Measurements from ENCODE around the gene TCP11L2. TPM values are rescaled to one million over a fixed set of nuclear protein-coding genes. Genes with fewer than 3 reads are reported as not detected.

Gene TCP11L2
- total and polyA plus RNA-seq, 2 of the 13 experiments (the other 11 are each of a cell fraction or from before 2014, with no cell fraction given) = 4.6 to 24.1 TPM

DNA sequence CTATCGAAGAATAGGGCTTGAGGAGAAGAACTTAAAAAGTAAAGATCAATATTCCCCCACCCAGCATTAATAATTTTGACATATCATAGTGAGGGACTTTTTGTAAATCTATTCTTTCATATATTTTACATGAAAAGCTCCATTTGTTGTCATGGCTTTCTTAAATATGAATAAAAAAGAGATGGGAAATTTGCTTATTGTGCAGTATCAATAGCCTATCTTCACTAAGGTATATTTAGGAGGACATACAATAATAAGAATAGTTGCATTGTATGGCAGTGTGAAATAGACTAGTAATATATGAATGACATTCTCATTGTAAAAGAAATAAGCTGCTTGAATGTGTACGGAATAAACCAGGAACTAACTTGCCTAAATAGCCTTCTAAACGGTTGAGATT is 5.5 kb upstream of the TCP11L2 start:
- FAIRE-seq = no peak
- H2AFZ ChIP-seq (ENCODE audit: low read length) = no peak overlapping the region

GRCh38 chr12:106297681-106298080 is 4.9 kb upstream of the TCP11L2 start:
- H2AFZ ChIP-seq (ENCODE audit: low read length) = no peak overlapping the region
- H3K4me3 ChIP-seq (replicated peaks in 1 of 3; ENCODE audit: insufficient read depth in 1 of 3, low read depth in 2 of 3, low read length in 3 of 3) = no peak overlapping the region
- H3K79me2 ChIP-seq (ENCODE audit: insufficient read depth, low read length) = no peaks in the 10 kb centered on the region
- no peak for FAIRE-seq
- H3K27ac ChIP-seq (ENCODE audit: extremely low read length, insufficient read depth, low read length) = no peak overlapping the region
- in situ Hi-C loops (cut with HindIII; ENCODE audit: extremely low pct_ligation_motif_present, low pct_unique_long_range_greater_than_20kb) (no loop called here), intact Hi-C loops (cut with micrococcal nuclease; ENCODE audit: unreplicated experiment) (no loop called here)
- CTCF ChIA-PET (ENCODE audit: low intra/inter-chr PET ratio, low total read pairs) = no interaction called here
- POLR2A ChIA-PET = interaction anchor here (2.4 kb wide), 1 partner anchor 13 kb away, joined by 10 read pairs; no protein-coding TSS in a partner anchor
- no TSS peak for BruUV-seq (replicated peaks)
- DNase-seq (ENCODE audit: low spot score) = no peak
- TF ChIP-seq TFAP4 (IDR thresholded peaks at IDR 0.05; ENCODE audit: borderline replicate concordance, low read depth) = peak; percentile 11; the same call in 1 of the 2 replicates
- TF ChIP-seq FOXK1 (CRISPR knock-in tag; IDR thresholded peaks at IDR 0.05; ENCODE audit: borderline replicate concordance, low read depth) = no peak
- no peak for ATAC-seq
- H4K20me1 ChIP-seq (ENCODE audit: insufficient read depth, low read length) = no peaks in the 10 kb centered on the region
- H3K9me3 ChIP-seq (ENCODE audit: low read length) = no peaks in the 10 kb centered on the region
- H3K4me2 ChIP-seq (ENCODE audit: low read depth, low read length) = no peak overlapping the region
- no peaks in the 10 kb centered on the region for H3K36me3 ChIP-seq (replicated peaks in 1 of 2; ENCODE audit: control insufficient read depth in 1 of 2, insufficient read depth in 2 of 2, low read length in 2 of 2)
- peaks cover 52% of the 10 kb centered on the region for H3K4me1 ChIP-seq (ENCODE audit: insufficient read depth, low read length)
- H3K9ac ChIP-seq (ENCODE audit: insufficient read depth, low read depth, low read length) = no peak overlapping the region
- H3K27me3 ChIP-seq (ENCODE audit: control insufficient read depth in 1 of 2, insufficient read depth in 2 of 2, low read length in 2 of 2) = no peaks in the 10 kb centered on the region

More for the DNA sequence above, 5.5 kb upstream of the TCP11L2 start:
- Histone ChIP-seq H3K27ac (ENCODE audit: extremely low read length, insufficient read depth, low read length) (no peak overlapping the region), H3K4me2 (ENCODE audit: low read depth, low read length) (peak overlapping the region; percentile 16; the same call in 1 of the 2 replicates), H4K20me1 (ENCODE audit: insufficient read depth, low read length) (no peaks in the 10 kb centered on the region), H3K27me3 (ENCODE audit: control insufficient read depth in 1 of 2, insufficient read depth in 2 of 2, low read length in 2 of 2) (no peaks in the 10 kb centered on the region), H3K4me3 (replicated peaks in 1 of 3; ENCODE audit: insufficient read depth in 1 of 3, low read depth in 2 of 3, low read length in 3 of 3) (no peak overlapping the region), H3K9me3 (ENCODE audit: low read length) (no peaks in the 10 kb centered on the region), H3K79me2 (ENCODE audit: insufficient read depth, low read length) (no peaks in the 10 kb centered on the region), H3K4me1 (ENCODE audit: insufficient read depth, low read length) (peaks cover 52% of the 10 kb centered on the region), H3K36me3 (replicated peaks in 1 of 2; ENCODE audit: control insufficient read depth in 1 of 2, insufficient read depth in 2 of 2, low read length in 2 of 2) (no peaks in the 10 kb centered on the region), H3K9ac (ENCODE audit: insufficient read depth, low read depth, low read length) (no peak overlapping the region)
- TF ChIP-seq, protein P1, sequence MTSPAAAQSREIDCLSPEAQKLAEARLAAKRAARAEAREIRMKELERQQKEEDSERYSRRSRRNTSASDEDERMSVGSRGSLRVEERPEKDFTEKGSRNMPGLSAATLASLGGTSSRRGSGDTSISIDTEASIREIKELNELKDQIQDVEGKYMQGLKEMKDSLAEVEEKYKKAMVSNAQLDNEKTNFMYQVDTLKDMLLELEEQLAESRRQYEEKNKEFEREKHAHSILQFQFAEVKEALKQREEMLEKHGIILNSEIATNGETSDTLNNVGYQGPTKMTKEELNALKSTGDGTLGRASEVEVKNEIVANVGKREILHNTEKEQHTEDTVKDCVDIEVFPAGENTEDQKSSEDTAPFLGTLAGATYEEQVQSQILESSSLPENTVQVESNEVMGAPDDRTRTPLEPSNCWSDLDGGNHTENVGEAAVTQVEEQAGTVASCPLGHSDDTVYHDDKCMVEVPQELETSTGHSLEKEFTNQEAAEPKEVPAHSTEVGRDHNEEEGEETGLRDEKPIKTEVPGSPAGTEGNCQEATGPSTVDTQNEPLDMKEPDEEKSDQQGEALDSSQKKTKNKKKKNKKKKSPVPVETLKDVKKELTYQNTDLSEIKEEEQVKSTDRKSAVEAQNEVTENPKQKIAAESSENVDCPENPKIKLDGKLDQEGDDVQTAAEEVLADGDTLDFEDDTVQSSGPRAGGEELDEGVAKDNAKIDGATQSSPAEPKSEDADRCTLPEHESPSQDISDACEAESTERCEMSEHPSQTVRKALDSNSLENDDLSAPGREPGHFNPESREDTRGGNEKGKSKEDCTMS (CRISPR knock-in tag; conservative IDR thresholded peaks at IDR 0.05) = no peak
- peak; percentile 34 to 54 for TF ChIP-seq MAFK (conservative IDR thresholded peaks at IDR 0.05 in 1 of 2, IDR thresholded peaks at IDR 0.05 in 1 of 2; ENCODE audit: low read length in 2 of 2)
- ATAC-seq = no peak
- ChIA-PET POLR2A (interaction anchor here (1.1 to 2.4 kb wide), 2 partner anchors 12 to 50 kb away, joined by 4 to 10 read pairs; no protein-coding TSS in a partner anchor), CTCF (ENCODE audit: low intra/inter-chr PET ratio, low total read pairs) (no interaction called here)
- intact Hi-C loops (cut with micrococcal nuclease; ENCODE audit: unreplicated experiment) (no loop called here), in situ Hi-C loops (cut with HindIII; ENCODE audit: extremely low pct_ligation_motif_present, low pct_unique_long_range_greater_than_20kb) (no loop called here)
- no peak for DNase-seq (ENCODE audit: low spot score)
- no TSS peak for BruUV-seq (replicated peaks)
- whole genome bisulfite sequencing (ENCODE audit: low lambda C conversion rate) = 48% methylated on average over 3 of the region's 3 CpGs
